Neuronal stem cell (in vitro differentiated cells): Measurements from ENCODE around the gene HMX1.

ENCODE experiments used
- DNase-seq: peaks from one replicate; pipeline ENCODE4 v3.0.0-alpha.2; 2013; ENCODE audit warnings: low spot score
- H2AFZ ChIP-seq: one replicate; pipeline ENCODE4 v1.6.1; 2013; ENCODE audit warnings: mild to moderate bottlenecking, low read length, inconsistent platforms
- H2AK5ac ChIP-seq: 2 replicates; pipeline ENCODE4 v1.6.1; 2013; ENCODE audit warnings: low read depth, mild to moderate bottlenecking, inconsistent platforms, low read length, moderate library complexity, mixed read lengths
- H2BK120ac ChIP-seq: 2 replicates; pipeline ENCODE4 v1.6.1; 2013; ENCODE audit warnings: low read depth, mild to moderate bottlenecking, inconsistent platforms, low read length, moderate library complexity, mixed read lengths
- H2BK12ac ChIP-seq: one replicate; pipeline ENCODE4 v1.6.1; 2013; ENCODE audit warnings: low read length, inconsistent platforms
- H2BK15ac ChIP-seq: 2 replicates; pipeline ENCODE4 v1.6.1; 2013; ENCODE audit warnings: mild to moderate bottlenecking, low read length, inconsistent platforms, mixed read lengths
- H2BK5ac ChIP-seq: one replicate; pipeline ENCODE4 v1.6.1; 2013; ENCODE audit warnings: inconsistent platforms, mild to moderate bottlenecking, low read length, moderate library complexity
- H3K14ac ChIP-seq: one replicate; pipeline ENCODE4 v1.6.1; 2013; ENCODE audit warnings: low read length, inconsistent platforms
- H3K18ac ChIP-seq: 2 replicates; pipeline ENCODE4 v1.6.1; 2013; ENCODE audit warnings: low read length, inconsistent platforms
- H3K23ac ChIP-seq: 2 replicates; pipeline ENCODE4 v1.6.1; 2013; ENCODE audit warnings: low read depth, mild to moderate bottlenecking, mixed read lengths, low read length, inconsistent platforms; ENCODE audit not compliant: poor library complexity
- H3K27ac ChIP-seq: replicated peaks from 3 replicates; pipeline ENCODE4 v1.5.1; 2013; ENCODE audit warnings: low read length, inconsistent platforms
- H3K27me3 ChIP-seq, 3 experiments: 2 replicates each; pipeline ENCODE4 v1.6.1; 2013; ENCODE audit warnings: low read length in 3 of 3, mild to moderate bottlenecking in 2 of 3, inconsistent platforms in 1 of 3, low read depth in 1 of 3, mixed read lengths in 1 of 3, moderate library complexity in 1 of 3; ENCODE audit not compliant: control insufficient read depth in 3 of 3, insufficient read depth in 3 of 3
- H3K36me3 ChIP-seq, 2 donors: replicated peaks in 1 of 2; 2 replicates each; pipeline ENCODE4 v1.6.1; 2013; ENCODE audit warnings: low read length in 2 of 2; ENCODE audit not compliant: control insufficient read depth in 2 of 2, insufficient read depth in 2 of 2
- H3K4ac ChIP-seq: 2 replicates; pipeline ENCODE4 v1.6.1; 2013; ENCODE audit warnings: inconsistent platforms, mild to moderate bottlenecking, low read length, moderate library complexity
- H3K4me1 ChIP-seq, 2 donors: 1 replicate in 1 of 2; 2 replicates in 1 of 2; pipeline ENCODE4 v1.6.1; 2013; ENCODE audit warnings: low read length in 2 of 2, low read depth in 1 of 2; ENCODE audit not compliant: control insufficient read depth in 2 of 2, insufficient read depth in 1 of 2
- H3K4me2 ChIP-seq: one replicate; pipeline ENCODE4 v1.6.1; 2013; ENCODE audit warnings: mild to moderate bottlenecking, low read length, inconsistent platforms; ENCODE audit not compliant: insufficient read depth, poor library complexity, severe bottlenecking
- H3K4me3 ChIP-seq, 2 donors: 2 replicates each; pipeline ENCODE4 v1.5.1; 2013; ENCODE audit warnings: low read length in 2 of 2, mild to moderate bottlenecking in 2 of 2, inconsistent platforms in 1 of 2, moderate library complexity in 1 of 2
- H3K79me1 ChIP-seq: one replicate; pipeline ENCODE4 v1.6.1; 2013; ENCODE audit warnings: low read depth, mild to moderate bottlenecking, inconsistent platforms, low read length, moderate library complexity
- H3K9ac ChIP-seq: one replicate; pipeline ENCODE4 v1.6.1; 2013; ENCODE audit warnings: mild to moderate bottlenecking, low read depth, low read length, inconsistent platforms; ENCODE audit not compliant: poor library complexity
- H3K9me3 ChIP-seq, 2 donors: replicated peaks in 1 of 2; 2 replicates each; pipeline versions ENCODE3 to v1.6.1; 2013; ENCODE audit warnings: low read length in 2 of 2, mild to moderate bottlenecking in 2 of 2, inconsistent platforms in 1 of 2, low read depth in 1 of 2, mixed read lengths in 1 of 2, moderate library complexity in 1 of 2; ENCODE audit not compliant: control insufficient read depth in 2 of 2, insufficient read depth in 1 of 2
- H4K8ac ChIP-seq: one replicate; pipeline ENCODE4 v1.6.1; 2013; ENCODE audit warnings: low read depth, mild to moderate bottlenecking, inconsistent platforms, low read length, moderate library complexity
- H4K91ac ChIP-seq: one replicate; pipeline ENCODE4 v1.6.1; 2013; ENCODE audit warnings: low read length, low read depth, mild to moderate bottlenecking, inconsistent platforms; ENCODE audit not compliant: poor library complexity
- WGBS, 2 donors: extraction: QIAGEN DNeasy Blood & Tissue Kit; methylation state at CpG; one replicate each; pipeline ENCODE4 v1.1.7; 2013; ENCODE audit warnings: missing lambda C conversion rate in 2 of 2, mixed read lengths in 1 of 2; ENCODE audit not compliant: insufficient read length in 2 of 2, insufficient replicate concordance in 1 of 2; ENCODE audit errors: extremely low coverage in 2 of 2; 5-methylcytosine and 5-hydroxymethylcytosine counted together

Gene HMX1

GRCh38 chr4:8877780-8878040 lies 6.1 kb upstream of the HMX1 start:
- Histone ChIP-seq H2BK5ac (no peak overlapping the region), H3K27me3 (peaks cover 55 to 96% (median 88%) of the 10 kb centered on the region in 3 experiments)

GRCh38 chr4:8876982-8877779 lies 5.5 kb upstream of the HMX1 start:
- Histone ChIP-seq H2BK120ac (no peak overlapping the region), H3K27ac (no peak overlapping the region), H3K36me3 (peaks cover 0 to 2% of the 10 kb centered on the region in 2 donors), H2BK5ac (no peak overlapping the region), H3K9ac (no peak overlapping the region), H2AFZ (no peak overlapping the region), H3K4me2 (no peak overlapping the region), H3K18ac (peak overlapping the region; percentile 80), H3K79me1 (no peaks in the 10 kb centered on the region), H2BK15ac (no peak overlapping the region), H3K4me1 (no peaks in the 10 kb centered on the region), H3K4ac (no peak overlapping the region), H3K27me3 (peaks cover 60 to 96% (median 93%) of the 10 kb centered on the region in 3 experiments), H4K8ac (no peak overlapping the region), H3K4me3 (no peak overlapping the region), H2BK12ac (no peak overlapping the region), H3K14ac (no peak overlapping the region), H2AK5ac (no peak overlapping the region), H3K23ac (peak overlapping the region; percentile 74), H3K9me3 (peaks cover 0 to 6% of the 10 kb centered on the region in 2 donors), H4K91ac (no peak overlapping the region)
- no CpG with 5 or more reads among the region's 11 CpGs for WGBS, 2 donors
- DNase-seq: no peak

More at GRCh38 chr4:8877780-8878040, 6.1 kb upstream of the HMX1 start:
- H3K79me1 ChIP-seq: no peaks in the 10 kb centered on the region
- peaks cover 0 to 2% of the 10 kb centered on the region in 2 donors for H3K36me3 ChIP-seq
- H3K9ac ChIP-seq: no peak overlapping the region
- H3K4ac ChIP-seq: no peak overlapping the region
- no peak overlapping the region for H4K8ac ChIP-seq
- H2BK12ac ChIP-seq: no peak overlapping the region
- no peak overlapping the region for H2AK5ac ChIP-seq
- no peak overlapping the region for H4K91ac ChIP-seq
- H3K4me2 ChIP-seq: no peak overlapping the region
- H3K9me3 ChIP-seq: peaks cover 0 to 6% of the 10 kb centered on the region in 2 donors
- H2BK120ac ChIP-seq: no peak overlapping the region
- no peak overlapping the region for H3K4me3 ChIP-seq
- peak overlapping the region; percentile 74 for H3K23ac ChIP-seq
- DNase-seq: no peak
- H2BK15ac ChIP-seq: no peak overlapping the region
- no peak overlapping the region for H2AFZ ChIP-seq
- H3K4me1 ChIP-seq: no peaks in the 10 kb centered on the region
- H3K14ac ChIP-seq: no peak overlapping the region
- no peak overlapping the region for H3K27ac ChIP-seq
- WGBS, 2 donors: no CpG with 5 or more reads among the region's 12 CpGs
- H3K18ac ChIP-seq: peak overlapping the region; percentile 16

GRCh38 chr4:8874896-8875680 lies 3.4 kb upstream of the HMX1 start:
- H3K4ac ChIP-seq: peak overlapping the region; percentile 37
- peaks cover 76 to 98% (median 95%) of the 10 kb centered on the region in 3 experiments for H3K27me3 ChIP-seq
- H2BK15ac ChIP-seq: no peak overlapping the region
- H2BK5ac ChIP-seq: no peak overlapping the region
- no peak for DNase-seq
- H3K79me1 ChIP-seq: no peaks in the 10 kb centered on the region
- H4K8ac ChIP-seq: no peak overlapping the region
- no peak overlapping the region for H3K9ac ChIP-seq
- H2AFZ ChIP-seq: no peak overlapping the region
- no peak overlapping the region for H3K27ac ChIP-seq
- H3K9me3 ChIP-seq: peaks cover 0 to 6% of the 10 kb centered on the region in 2 donors
- peak overlapping the region; percentile 75 for H2AK5ac ChIP-seq
- H3K18ac ChIP-seq: peak overlapping the region; percentile 65
- H3K4me2 ChIP-seq: no peak overlapping the region
- H3K14ac ChIP-seq: peak overlapping the region; percentile 31
- WGBS, 2 donors: no CpG with 5 or more reads among the region's 19 CpGs
- H3K4me1 ChIP-seq: no peaks in the 10 kb centered on the region
- peaks cover 0 to 2% of the 10 kb centered on the region in 2 donors for H3K36me3 ChIP-seq
- H4K91ac ChIP-seq: no peak overlapping the region
- peak overlapping the region; percentile 80 for H3K23ac ChIP-seq
- H2BK120ac ChIP-seq: no peak overlapping the region
- peak overlapping the region in 1 of 2 donors; percentile 63 for H3K4me3 ChIP-seq
- H2BK12ac ChIP-seq: no peak overlapping the region
